GM12874 (cell line): ENCODE data around the gene NHEJ1.

ENCODE experiments used
- CTCF ChIP-seq: IDR thresholded peaks from 2 replicates; pipeline ENCODE4 v1.5.1; 2011; ENCODE audit warnings: low read depth, mild to moderate bottlenecking, control low read depth, low read length, moderate library complexity; ENCODE audit not compliant: insufficient read depth

NHEJ1 gene

GRCh38 chr2:219056896-219057708, 103.5 kb downstream of the NHEJ1 start:
- TF ChIP-seq CTCF = no peak

GRCh38 chr2:219056176-219056895, 104.3 kb downstream of the NHEJ1 start:
- no peak for TF ChIP-seq CTCF

- no peak for TF ChIP-seq CTCF
These were observed 105.4 kb downstream of the NHEJ1 start for GRCh38 chr2:219054956-219055903.

- TF ChIP-seq CTCF = no peak
These were observed 111.3 kb downstream of the NHEJ1 start for GRCh38 chr2:219049282-219049681.

- no peak for TF ChIP-seq CTCF
These were observed 114.6 kb downstream of the NHEJ1 start for GRCh38 chr2:219045937-219046550.

GRCh38 chr2:219042750-219043149, 117.9 kb downstream of the NHEJ1 start:
- TF ChIP-seq CTCF = no peak
